ENCODE data around the gene ANG. TPM values are rescaled to one million over a fixed set of nuclear protein-coding genes. Genes with fewer than 3 reads are reported as not detected.

ANG gene
- total and polyA plus RNA-seq, 2 of the 8 experiments (the other 6 are each of a cell fraction or from before 2014, with no cell fraction given), result 2.2 to 4.6 TPM

GRCh38 chr14:20659336-20659735 lies 29.2 kb upstream of the ANG start (continued):
- TF ChIP-seq POLR2A (IDR thresholded peaks at IDR 0.05; ENCODE audit: control extremely low read depth in 1 of 2, low read depth in 2 of 2, low read length in 2 of 2), result no peak
- TF ChIP-seq MAFK (IDR thresholded peaks at IDR 0.05; ENCODE audit: low read depth, low read length), result no peak
- no peak for TF ChIP-seq SP1 (IDR thresholded peaks at IDR 0.05; ENCODE audit: low read depth, low read length)
- no peak for TF ChIP-seq SP2 (IDR thresholded peaks at IDR 0.05; ENCODE audit: low read length)
- no peak for TF ChIP-seq GABPA (IDR thresholded peaks at IDR 0.05; ENCODE audit: borderline replicate concordance, insufficient read depth, low read length)
- TF ChIP-seq TBP (IDR thresholded peaks at IDR 0.05; ENCODE audit: low read depth, low read length), result no peak
- TF ChIP-seq SIN3A (conservative IDR thresholded peaks at IDR 0.05 in 1 of 2, IDR thresholded peaks at IDR 0.05 in 1 of 2; ENCODE audit: low read depth in 1 of 2, low read length in 2 of 2), result no peak
- TF ChIP-seq TEAD4 (IDR thresholded peaks at IDR 0.05; ENCODE audit: low read depth, low read length), result no peak
- no peak for TF ChIP-seq SAP30 (IDR thresholded peaks at IDR 0.05; ENCODE audit: insufficient read depth, insufficient replicate concordance, low read length)
- no peak for TF ChIP-seq BACH1 (IDR thresholded peaks at IDR 0.05; ENCODE audit: low read length)
- TF ChIP-seq MAX (IDR thresholded peaks at IDR 0.05), result no peak
